UCSD-AML1 (cell line): ENCODE results near the gene PLPP3.

Source experiments
- DNase-seq: peaks from one replicate; lab custom pipeline; 2025; ENCODE audit not compliant: unreplicated experiment; lab: John Stamatoyannopoulos, UW

Gene PLPP3

DNA sequence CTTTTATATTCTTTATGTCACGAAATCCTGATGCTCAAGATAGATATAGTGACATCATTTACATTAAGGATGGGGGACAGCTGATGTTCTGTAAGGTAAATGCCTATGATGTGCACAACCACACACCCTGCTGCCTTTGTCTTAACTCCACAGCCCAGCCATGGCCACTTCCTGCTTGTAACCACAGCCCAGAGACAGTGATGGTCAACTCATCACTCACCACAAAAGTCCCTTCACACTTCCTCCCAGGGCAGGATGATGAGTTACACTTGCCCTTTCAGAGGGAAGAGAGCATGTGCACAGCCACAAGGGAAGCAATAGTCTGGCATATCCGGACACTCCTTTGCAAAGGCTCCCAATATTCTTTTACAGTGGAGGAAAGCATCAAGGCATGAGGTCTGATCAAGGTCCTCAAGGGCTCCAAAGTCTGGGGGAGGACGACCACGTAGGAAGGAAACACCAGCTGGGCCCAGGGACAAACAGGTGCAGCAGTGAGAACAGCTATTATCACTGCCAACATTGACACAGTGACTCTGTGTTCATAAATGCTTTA, 53.8 kb downstream of the PLPP3 start:
- DNase-seq: peak; percentile 29

DNA sequence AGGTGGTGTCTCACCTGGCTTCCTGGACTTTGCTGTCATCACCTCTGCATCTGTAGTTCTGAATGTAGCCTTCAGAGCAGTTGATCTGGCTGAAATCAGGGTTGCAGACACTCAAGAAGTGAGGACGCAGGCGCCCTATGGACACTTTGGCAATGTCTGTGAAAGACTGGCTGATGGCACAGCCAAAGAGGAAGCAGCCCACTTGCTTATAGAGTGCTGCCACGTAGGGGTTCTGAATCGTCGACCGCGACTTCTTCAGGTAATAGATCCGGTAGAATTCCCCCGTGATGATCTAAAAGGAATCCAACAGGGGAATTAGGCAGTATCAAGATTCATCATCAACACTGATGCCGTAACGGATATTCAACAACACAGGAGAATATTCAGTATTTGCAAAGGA, 55.1 kb downstream of the PLPP3 start:
- DNase-seq: no peak

DNA sequence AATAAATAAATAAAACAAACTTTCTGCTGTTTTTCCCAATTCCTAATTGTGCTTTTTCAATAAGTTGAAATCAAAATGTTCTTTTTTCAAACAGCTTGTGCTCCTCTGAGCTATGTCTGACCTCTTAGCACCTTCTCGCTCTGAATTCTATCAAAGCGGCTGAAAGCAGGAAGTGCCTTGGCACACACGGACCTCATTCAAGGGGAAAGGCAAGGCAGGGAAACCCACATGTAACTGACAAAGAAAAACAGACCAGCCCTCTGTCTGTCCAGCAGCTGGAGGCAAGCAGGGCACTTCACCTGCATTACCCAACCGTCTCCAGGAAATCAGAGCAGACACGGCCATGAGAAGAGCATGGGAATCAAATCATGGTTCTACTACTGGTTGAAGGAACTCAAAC, 56.7 kb downstream of the PLPP3 start:
- DNase-seq: no peak

DNA sequence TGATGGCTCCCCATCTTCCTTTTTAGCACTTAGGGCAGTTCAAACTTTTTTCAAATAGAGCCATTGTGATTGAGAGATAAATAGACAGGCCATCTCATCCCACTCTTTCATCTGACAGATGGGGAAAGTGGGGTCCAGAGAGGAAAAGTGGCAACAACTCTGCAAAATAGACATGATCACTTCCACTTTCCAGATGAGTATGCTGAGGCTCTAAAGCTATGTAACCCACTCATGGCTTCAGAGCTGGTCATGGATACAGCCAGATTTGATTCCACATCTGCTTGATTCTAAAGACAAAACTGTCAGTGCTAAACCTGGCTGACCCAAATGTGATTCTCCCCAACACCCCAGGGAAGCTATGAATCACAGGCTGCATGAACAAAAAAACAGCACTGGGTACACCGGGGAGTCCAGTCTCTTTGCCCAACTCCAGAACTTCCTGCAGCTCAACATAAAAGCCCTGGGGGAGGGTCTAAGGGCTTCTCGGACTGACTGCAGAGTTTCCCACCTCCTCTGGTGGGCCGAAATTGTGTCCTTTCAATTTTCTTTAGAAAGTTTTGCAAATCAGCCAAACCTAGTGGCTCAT, 59.3 kb downstream of the PLPP3 start:
- no peak for DNase-seq

DNA sequence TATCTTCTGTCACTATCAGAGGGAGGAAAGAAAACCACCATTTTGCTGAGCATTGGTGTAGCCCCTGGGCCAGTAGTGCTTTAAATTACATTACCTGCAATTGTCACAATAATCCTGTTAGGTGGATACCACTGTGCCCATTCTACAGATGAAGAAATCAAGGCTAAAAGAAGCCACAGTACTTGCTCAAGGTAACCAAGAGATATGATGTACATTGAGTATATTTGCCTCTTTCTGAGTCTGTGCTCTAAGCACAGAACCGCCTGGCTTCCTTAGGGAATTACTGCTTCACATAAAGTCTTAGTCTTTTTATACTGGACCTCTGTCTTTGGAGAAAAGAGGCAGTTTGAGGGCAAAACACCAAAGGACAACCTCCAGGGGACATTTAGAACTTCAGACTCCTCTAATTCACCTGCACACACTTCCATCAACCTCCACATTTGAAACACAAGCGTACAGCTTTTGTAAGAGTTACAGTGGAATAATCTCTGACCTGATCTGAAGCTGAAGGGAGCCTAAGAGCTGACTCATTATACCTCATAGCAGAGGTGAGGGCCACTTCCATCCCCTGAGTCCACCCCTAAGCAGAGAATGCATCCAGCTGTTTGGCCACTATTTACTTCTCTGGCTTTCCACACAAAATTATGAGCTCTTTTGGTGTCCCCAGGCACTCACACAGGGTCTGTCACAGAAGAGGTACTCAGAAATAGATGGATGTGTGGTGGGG, 61.8 kb downstream of the PLPP3 start:
- no peak for DNase-seq

DNA sequence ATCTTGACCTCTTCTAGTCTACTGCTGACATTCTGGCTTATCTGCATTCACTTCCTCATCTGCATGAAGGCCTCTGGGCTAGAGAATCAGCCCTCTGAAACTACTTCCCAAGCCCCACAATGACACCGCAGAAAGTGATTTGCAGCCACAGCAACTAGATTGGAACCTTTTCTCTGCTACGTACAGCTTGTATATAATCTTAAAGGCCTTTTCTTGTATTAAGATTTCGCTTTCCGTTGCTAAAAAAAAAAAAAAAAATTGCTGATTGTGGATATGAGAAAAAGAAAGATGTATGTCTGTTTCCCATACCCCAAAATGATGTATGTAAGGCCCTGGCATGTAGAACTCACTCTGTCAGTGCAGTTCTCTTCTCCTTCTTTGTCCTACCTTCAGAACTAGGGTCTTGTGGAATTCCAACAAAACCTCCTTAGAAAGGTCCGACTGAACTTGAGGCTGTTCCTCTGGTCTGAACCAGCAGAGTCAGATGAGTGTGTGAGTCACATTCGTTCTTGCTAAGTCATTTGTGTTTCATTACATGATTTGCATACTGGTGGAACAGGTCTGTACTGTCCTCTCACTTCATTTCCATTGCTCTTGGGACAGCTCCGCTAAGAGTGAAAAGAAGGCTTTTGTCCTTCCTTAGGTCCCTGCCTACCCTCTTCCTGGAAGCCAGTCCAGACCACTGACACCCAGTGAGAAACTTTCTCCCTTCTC, 62.7 kb downstream of the PLPP3 start:
- DNase-seq: no peak

DNA sequence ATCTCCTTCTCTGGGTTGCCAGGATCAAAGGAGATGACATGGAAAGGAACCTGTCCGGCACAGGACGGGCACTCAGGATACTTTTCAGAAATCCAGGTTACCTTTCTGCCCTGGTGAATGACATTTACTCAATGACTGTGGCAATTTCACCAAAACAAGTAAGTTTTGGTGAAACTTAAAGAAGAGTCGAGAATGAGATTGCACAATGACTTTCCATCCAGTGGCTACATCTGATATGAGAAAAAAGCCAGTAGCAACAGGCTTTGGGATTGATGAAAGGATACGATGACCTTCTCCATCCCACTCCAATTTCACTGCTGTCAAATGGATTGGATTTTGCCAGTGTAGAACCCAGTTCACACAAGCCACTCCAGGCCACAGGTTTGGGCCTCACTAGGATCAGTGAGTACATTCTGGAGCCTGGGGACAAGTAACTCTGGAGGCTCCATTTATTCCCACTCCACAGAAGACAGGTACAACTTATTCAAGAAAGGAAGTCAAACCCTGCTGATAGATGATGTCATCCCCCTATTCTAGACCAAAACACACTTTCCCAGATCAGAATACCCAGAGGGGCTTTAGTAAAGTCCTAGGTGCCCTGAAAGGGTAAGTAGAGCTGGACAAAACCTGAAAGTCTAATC, 63.3 kb downstream of the PLPP3 start:
- no peak for DNase-seq

DNA sequence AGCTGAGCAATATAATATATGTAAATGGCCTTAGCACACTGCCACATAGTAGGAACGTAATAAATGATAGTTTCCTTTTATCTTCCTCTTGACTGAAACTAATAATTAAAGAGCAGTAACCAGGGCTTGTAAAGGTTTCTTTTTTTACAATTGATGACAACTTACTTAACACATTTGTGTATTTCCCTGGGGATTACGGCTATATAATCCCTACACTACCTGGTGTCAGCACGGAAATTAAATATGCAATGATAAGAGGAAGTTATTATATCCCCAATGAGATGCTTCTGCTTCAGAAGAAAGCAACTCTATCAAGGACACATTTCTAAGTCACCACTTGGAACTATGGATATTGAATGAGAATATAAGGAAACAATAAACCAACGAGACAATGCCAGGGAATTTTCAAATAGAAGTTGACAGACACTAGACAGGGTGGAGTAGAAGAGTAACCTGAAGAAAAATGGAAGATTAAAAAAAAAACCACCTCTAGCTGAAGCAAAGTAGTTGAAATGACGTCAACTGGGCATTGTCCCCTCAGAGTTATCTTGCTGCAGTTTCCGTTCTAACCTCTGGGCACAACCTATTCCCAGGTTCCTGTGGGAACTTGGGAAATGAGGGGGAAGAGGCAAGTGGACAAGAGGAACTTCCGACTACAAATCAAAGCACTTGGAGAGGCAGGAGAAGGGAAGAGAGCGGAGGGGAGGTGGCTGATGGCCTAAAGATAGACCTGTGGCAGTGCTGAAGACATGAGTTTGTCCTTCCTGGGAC, 66.5 kb downstream of the PLPP3 start:
- no peak for DNase-seq

DNA sequence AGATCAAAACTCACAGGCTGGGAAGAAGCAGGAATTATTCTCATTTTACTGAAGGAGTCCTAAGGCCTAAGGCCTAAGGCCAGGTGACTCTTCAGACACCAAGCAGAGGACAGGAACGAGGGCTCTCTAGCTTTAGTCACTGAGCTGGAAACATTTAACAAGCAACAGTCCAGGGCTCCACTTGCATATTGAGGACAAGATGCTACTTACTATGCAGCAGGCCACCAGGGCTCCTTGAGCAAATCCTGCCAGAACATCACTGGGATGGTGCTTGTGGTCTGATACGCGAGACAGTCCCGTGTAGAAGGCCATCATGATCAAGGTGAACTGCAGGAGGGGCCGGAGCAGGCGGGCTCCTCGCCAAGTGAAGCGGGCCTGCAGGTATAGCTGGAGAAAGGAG, 67.6 kb downstream of the PLPP3 start:
- DNase-seq: no peak

DNA sequence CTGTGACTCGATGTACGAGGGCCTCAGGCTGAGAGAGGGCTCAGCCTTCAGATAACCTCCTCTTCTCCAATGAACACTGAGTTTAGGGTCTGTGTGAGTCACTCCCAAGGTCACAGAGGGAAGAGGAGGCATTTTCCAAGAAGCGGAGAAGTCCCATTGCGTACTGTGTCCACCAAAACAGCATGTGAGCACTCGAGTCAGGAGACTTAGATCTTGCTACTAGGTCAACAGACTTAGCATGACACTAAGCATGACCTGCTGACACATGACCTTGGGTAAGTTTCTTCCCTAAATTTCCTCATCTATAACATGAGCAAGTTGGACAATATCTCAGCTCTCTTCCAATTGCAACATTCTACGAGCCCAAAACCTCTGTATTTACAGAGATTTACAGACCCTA, 68.0 kb downstream of the PLPP3 start:
- no peak for DNase-seq

DNA sequence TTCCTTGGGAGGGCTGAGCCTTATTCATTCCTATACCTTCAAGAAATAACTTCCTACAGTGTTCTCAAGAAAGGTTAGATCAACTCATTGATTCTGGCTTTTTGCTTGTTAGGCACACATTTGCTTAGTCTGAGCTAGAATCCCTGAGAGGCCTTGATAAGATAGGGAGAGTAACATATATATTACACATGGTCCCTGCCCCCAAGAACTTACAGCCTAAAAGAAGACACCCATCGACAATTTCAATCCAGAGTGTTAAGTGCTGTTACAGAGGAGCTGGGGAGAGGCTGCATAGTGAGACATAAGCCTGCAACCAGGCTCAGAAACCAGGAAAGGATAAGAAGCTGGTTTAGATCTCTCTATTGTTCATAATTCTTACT, 68.7 kb downstream of the PLPP3 start:
- DNase-seq: no peak

DNA sequence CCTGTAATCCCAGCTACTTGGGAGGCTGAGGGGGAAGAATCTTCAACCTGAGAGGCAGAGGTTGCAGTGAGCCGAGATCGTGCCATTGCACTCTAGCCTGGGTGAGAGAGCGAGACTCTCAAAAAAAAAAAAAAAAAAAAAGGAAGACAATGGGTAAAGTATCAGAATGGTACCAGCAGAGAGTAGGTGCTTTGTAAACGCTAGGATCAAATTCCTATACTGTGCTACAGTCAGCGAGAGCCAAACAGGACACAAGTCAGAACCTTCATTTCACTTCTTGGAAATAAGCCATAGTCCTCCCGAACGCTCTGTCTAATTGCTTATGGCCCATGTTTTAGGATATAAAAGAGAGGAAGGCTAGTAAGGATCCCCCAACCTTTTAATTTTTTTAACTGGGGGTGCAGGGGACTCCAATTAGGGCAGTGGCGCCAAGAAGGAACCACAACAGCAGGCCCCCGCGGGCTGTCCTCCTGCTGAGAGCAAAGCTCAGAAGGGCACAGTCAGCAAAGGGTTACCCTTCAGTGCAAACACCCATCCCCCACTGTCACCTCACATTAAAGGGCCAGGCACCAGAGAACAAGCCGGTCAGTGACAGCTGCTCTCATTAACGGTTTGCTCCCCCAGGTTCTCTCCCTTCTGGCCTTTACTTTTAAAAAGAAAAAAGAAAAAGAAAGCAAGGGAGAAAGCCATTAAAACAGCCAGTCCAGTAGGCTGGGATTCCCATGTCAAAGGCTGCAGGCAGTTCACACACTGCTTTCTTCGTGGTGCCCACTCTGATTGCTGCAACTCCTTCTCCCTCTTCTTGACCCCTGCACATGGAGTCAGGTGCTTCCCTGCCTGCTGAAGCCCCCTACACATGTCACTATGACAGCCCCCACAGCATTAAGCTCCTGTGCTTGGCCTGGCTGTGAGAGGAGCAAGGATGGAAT, 69.4 kb downstream of the PLPP3 start:
- no peak for DNase-seq

DNA sequence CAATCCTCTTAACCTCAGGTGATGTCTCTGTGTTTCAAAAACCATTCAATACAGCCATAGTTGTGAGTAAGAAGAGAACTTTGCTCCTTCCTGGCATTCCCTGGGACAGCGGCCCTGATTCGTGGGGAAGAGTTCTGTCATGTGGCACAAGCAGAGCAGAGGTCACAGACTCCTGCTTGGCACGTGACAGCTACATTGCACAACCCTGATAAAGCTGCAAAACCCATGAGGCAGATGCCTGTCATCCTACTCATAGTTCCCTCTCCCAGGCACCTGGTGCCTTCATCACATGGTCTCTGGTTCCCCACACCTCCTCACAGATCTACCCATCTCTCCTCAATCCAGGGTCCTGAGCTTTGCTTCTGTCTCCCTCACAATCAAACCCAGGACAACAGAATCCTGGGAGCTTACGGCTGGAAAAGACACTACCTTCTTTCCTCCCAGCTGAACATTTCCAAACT, 70.8 kb downstream of the PLPP3 start:
- DNase-seq: no peak

DNA sequence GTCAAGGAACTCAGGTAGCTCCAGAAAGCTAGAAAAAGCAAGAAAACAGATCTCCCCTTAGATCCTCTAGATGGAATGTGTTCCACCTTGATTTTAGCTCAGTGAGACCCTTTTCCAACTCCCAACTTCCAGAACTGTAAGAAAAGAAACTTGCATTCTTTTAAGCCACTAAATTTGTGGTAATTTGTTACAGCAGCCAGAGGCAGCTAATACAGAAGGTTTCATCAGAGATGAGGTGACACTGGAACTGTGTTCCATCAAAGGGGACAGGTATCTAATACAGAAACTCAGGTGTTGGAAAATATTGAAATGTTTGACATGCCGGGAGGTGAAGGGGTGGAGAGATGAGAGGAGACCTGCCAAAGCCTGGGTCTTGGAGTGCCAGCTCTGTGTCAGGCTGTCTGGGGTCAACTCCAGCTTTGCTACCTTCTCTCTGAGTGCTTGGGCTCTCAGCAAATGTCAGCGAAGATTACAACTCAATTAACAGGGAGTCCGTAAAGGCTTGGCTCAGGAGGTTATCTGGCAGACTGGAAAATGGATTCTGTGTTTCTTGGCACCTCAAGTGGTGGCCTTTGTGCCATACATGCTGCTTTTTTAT, 71.3 kb downstream of the PLPP3 start:
- no peak for DNase-seq

DNA sequence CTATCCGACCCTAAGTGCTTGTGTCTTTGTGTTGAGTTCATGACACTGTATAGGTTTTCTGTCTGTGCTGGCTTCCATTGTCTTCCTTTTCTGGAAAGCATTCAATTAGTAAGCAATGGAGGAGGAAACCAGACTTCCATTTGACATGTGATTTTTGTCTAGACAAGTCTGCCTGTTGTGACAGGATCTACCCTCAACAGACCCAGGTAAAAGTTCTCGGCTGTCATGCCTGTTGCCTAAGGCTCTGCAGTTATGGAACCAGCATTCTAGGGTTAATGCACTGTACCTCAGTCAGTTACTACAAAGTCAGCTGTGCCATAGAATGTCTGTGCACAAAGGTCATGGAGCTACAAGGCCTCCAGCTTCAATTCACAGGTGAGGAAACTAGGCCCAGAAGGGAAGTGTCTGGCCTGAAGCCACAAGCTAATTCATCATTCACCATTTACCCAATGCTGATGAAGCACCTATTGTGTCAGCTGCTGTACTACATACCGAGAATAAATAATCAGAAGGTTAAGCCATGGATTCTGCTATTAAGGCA, 72.3 kb downstream of the PLPP3 start:
- no peak for DNase-seq

DNA sequence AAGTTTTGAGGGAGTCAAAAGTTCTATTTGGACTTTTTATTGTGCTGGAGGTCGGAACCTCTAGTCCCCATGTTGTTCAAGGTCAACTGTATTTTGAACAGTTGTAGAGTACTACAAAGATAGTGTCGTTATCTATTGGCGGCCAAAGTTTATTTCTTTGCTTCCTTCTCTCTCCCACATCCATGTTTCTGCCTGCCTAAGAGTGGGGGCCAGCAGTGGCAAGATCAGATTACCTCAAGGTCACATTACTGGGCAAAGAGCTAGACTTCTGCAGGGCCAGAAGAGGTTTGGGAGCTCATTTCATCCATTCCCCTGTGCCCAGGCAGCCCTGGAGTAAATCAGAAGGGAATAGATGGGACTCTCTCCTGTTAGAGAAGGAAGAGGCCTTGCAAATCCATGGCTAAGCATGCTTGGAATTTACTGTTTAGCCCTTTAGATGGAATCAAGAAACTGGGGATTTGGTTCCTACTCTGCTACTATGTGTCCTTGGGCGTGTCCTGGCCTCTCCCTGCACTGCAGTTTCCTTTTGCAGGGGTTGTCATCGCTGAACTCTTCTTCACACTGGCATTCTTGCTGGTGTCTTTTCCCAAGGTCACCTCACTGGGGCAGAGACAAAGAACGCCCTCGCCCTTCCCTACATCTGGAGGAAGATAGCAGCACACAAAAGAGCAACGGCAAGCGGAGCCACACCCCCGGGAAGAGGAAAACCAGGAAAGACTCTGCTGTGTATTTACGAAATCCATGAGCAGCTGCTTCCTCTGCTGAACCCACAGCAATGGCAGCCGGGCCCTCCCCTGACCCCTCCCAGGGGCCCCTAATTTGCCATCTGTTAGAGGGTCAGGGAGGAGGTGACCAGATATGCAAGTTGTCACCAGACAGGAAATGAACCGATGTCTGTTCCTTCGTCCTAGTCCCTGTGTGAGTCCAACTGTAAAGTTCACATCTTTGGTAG, 73.3 kb downstream of the PLPP3 start:
- DNase-seq: no peak

DNA sequence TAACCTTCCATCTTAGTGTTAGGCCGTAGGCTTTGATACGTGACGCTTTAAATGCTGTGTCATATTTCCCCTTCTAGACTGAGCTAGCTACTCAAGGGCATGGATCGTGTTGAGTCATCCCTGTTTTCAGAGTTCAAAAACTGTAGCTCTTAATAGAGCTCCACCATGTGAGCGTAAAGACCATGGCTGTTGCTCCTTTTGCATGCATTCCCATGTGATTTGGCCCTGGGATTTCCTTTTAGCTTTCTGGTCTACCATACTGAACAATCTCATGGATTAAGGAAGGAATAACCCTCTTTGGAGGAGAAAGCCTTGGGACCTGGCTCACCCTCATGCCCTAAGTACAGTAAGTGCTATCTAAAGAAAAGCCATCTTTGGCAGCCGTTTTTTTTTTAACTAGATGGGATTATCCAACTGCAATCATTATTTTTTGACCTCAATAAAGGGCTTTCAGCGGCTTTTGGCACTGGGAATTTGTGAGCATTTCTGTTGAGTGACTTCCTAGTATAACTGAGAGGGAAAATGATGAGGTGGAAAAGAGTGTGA, 76.6 kb downstream of the PLPP3 start:
- no peak for DNase-seq

DNA sequence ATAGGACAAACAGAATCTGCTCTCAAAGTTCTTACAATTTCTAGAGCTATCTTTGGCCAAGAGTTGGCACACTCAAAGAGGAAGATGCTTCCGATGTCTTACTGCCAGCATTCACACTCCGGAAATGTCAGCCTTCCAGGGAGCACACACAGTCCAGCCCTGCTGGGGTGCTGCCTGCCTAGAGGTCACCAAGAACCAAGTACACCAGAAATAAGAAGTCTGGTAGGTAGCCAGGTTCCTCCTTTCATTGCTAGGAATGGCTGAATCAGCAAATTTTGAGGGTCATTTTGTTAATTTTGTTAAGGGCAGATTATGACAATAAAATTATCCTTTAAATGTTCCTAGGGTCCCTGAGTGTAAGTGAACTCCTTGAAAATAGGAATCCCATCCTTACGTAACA, 77.5 kb downstream of the PLPP3 start:
- DNase-seq: no peak
